SK-N-SH treated with all-trans-retinoic acid at 6 μM for 48 hours (cell line): ENCODE results near the gene CCR7.

Experiments
- ATAC-seq: fragments of 200-7000 bp; cut with Tn5 transposase; 3 replicates; pipeline ENCODE4 v1.9.1; 2020; ENCODE audit warnings: mild to moderate bottlenecking, moderate library complexity
- ARNTL ChIP-seq: fragments of 450-650 bp; formaldehyde crosslinking; IDR thresholded peaks from 2 replicates; pipeline ENCODE4 v1.5.0; 2020; ENCODE audit warnings: low read depth, mild to moderate bottlenecking, moderate library complexity, borderline replicate concordance
- BACH2 ChIP-seq: fragments of 250-450 bp; sonication (Bioruptor Pico); IDR thresholded peaks from 2 replicates; pipeline ENCODE4 v1.9.0; 2021; ENCODE audit warnings: mild to moderate bottlenecking, borderline replicate concordance
- CREB5 ChIP-seq: fragments of 250-450 bp; sonication (Bioruptor Pico); IDR thresholded peaks from 2 replicates; pipeline ENCODE4 v1.5.1; 2020; ENCODE audit warnings: low read depth, mild to moderate bottlenecking, moderate library complexity
- CSDC2 ChIP-seq: fragments of 250-450 bp; sonication (Bioruptor Pico); IDR thresholded peaks from 2 replicates; pipeline ENCODE4 v1.5.0; 2020; ENCODE audit warnings: mild to moderate bottlenecking, moderate library complexity
- CSRNP3 ChIP-seq: fragments of 250-450 bp; sonication (Bioruptor Pico); IDR thresholded peaks from 2 replicates; pipeline ENCODE4 v1.5.1; 2021; ENCODE audit warnings: mild to moderate bottlenecking, moderate library complexity
- ESRRG ChIP-seq: fragments of 250-450 bp; sonication (Bioruptor Pico); IDR thresholded peaks from 2 replicates; pipeline ENCODE4 v1.6.1; 2021; ENCODE audit warnings: mild to moderate bottlenecking
- GLIS3 ChIP-seq: fragments of 250-450 bp; sonication (Bioruptor Pico); IDR thresholded peaks from 2 replicates; pipeline ENCODE4 v1.5.0; 2020; ENCODE audit warnings: mild to moderate bottlenecking, moderate library complexity
- OSR1 ChIP-seq: fragments of 250-450 bp; sonication (Bioruptor Pico); IDR thresholded peaks from 2 replicates; pipeline ENCODE4 v1.8.0; 2022; ENCODE audit warnings: moderate library complexity, mild to moderate bottlenecking, inconsistent platforms
- PATZ1 ChIP-seq: fragments of 250-450 bp; sonication (Bioruptor Pico); IDR thresholded peaks from 2 replicates; pipeline ENCODE4 v1.8.0; 2020; ENCODE audit warnings: mild to moderate bottlenecking, moderate library complexity, borderline replicate concordance
- POU6F1 ChIP-seq: fragments of 250-450 bp; sonication (Bioruptor Pico); IDR thresholded peaks from 2 replicates; pipeline ENCODE4 v1.8.0; 2021; ENCODE audit warnings: low read depth, mild to moderate bottlenecking, moderate library complexity, borderline replicate concordance
- RARB ChIP-seq: fragments of 250-450 bp; sonication (Bioruptor Pico); IDR thresholded peaks from 2 replicates; pipeline ENCODE4 v1.8.0; 2021; ENCODE audit warnings: mild to moderate bottlenecking, moderate library complexity
- SNAI2 ChIP-seq: fragments of 250-450 bp; sonication (Bioruptor Pico); IDR thresholded peaks from 2 replicates; pipeline ENCODE4 v1.5.0; 2020; ENCODE audit warnings: mild to moderate bottlenecking, moderate library complexity
- TOX ChIP-seq: fragments of 250-450 bp; sonication (Bioruptor Pico); IDR thresholded peaks from 2 replicates; pipeline ENCODE4 v1.8.0; 2021; ENCODE audit warnings: mild to moderate bottlenecking, moderate library complexity, borderline replicate concordance
- TSHZ2 ChIP-seq: fragments of 250-450 bp; sonication (Bioruptor Pico); IDR thresholded peaks from 2 replicates; pipeline ENCODE4 v1.5.0; 2020; ENCODE audit warnings: mild to moderate bottlenecking, moderate library complexity
- ZC3H10 ChIP-seq: fragments of 250-450 bp; sonication (Bioruptor Pico); IDR thresholded peaks from 2 replicates; pipeline ENCODE4 v1.5.1; 2021; ENCODE audit warnings: mild to moderate bottlenecking, moderate library complexity
- ZFP3 ChIP-seq: fragments of 250-450 bp; sonication (Bioruptor Pico); IDR thresholded peaks from 2 replicates; pipeline ENCODE4 v1.5.0; 2020; ENCODE audit warnings: mild to moderate bottlenecking, moderate library complexity
- ZFP30 ChIP-seq: fragments of 450-650 bp; formaldehyde crosslinking; IDR thresholded peaks from 2 replicates; pipeline ENCODE4 v1.5.0; 2022; ENCODE audit warnings: mild to moderate bottlenecking, moderate library complexity
- ZNF565 ChIP-seq: fragments of 450-650 bp; formaldehyde crosslinking; conservative IDR thresholded peaks from 2 replicates; pipeline ENCODE4 v1.5.0; 2020; ENCODE audit warnings: low read depth, mild to moderate bottlenecking, moderate library complexity
- ZNF70 ChIP-seq: fragments of 450-650 bp; formaldehyde crosslinking; IDR thresholded peaks from 2 replicates; pipeline ENCODE4 v1.5.0; 2020; ENCODE audit warnings: mild to moderate bottlenecking, moderate library complexity
- ZNF8 ChIP-seq: fragments of 450-650 bp; formaldehyde crosslinking; IDR thresholded peaks from 2 replicates; pipeline ENCODE4 v1.5.0; 2020; ENCODE audit warnings: mild to moderate bottlenecking, moderate library complexity

CCR7 gene

GRCh38 chr17:40541873-40542557 lies 23.3 kb downstream of the CCR7 start (continued):
- TF ChIP-seq POU6F1 (CRISPR knock-in tag) (no peak), ESRRG (no peak), RARB (CRISPR knock-in tag) (no peak), CSRNP3 (CRISPR knock-in tag) (no peak), ARNTL (CRISPR knock-in tag) (no peak), OSR1 (CRISPR knock-in tag) (no peak), GLIS3 (CRISPR knock-in tag) (no peak), TOX (CRISPR knock-in tag) (no peak)
- TF ChIP-seq, all 23 proteins: peak for 0

GRCh38 chr17:40541060-40541872 lies 24.0 kb downstream of the CCR7 start:
- no peak for ATAC-seq
- TF ChIP-seq CREB5 (CRISPR knock-in tag) (no peak), CSDC2 (CRISPR knock-in tag) (no peak), OSR1 (CRISPR knock-in tag) (no peak), POU6F1 (CRISPR knock-in tag) (no peak), BACH2 (CRISPR knock-in tag) (no peak), ZNF8 (CRISPR knock-in tag) (no peak), TOX (CRISPR knock-in tag) (no peak), ZFP3 (no peak), ZNF565 (CRISPR knock-in tag) (no peak), TSHZ2 (CRISPR knock-in tag) (no peak), ZFP30 (CRISPR knock-in tag) (no peak), ARNTL (CRISPR knock-in tag) (no peak), PATZ1 (CRISPR knock-in tag) (no peak), ZC3H10 (CRISPR knock-in tag) (no peak), SNAI2 (CRISPR knock-in tag) (no peak), GLIS3 (CRISPR knock-in tag) (no peak), RARB (CRISPR knock-in tag) (no peak), ZNF70 (no peak), ESRRG (no peak)
